ENCODE data around the gene FNBP1. TPM values are rescaled to one million over a fixed set of nuclear protein-coding genes. Genes with fewer than 3 reads are reported as not detected.
"Not testable (repeated sequence)": the region's sequence is repeated elsewhere in the genome, so short reads cannot be mapped to it uniquely, and the experiment has no call there.

Gene FNBP1
- total RNA-seq, 4 donors from 2014 or later: 29.7 to 62.3 (median 40.0) TPM

GRCh38 chr9:130023144-130023787 lies 19.7 kb downstream of the FNBP1 start:
- 59 to 60% methylated on average over 7 of the region's 7 CpGs for WGBS, 2 donors
- H3K4me3 ChIP-seq (ENCODE audit: low read depth, poor library complexity, severe bottlenecking): no peak overlapping the region
- intact Hi-C loops (cut with DNase I; ENCODE audit: low total_unique reads): no loop called here
- TF ChIP-seq, protein P1, sequence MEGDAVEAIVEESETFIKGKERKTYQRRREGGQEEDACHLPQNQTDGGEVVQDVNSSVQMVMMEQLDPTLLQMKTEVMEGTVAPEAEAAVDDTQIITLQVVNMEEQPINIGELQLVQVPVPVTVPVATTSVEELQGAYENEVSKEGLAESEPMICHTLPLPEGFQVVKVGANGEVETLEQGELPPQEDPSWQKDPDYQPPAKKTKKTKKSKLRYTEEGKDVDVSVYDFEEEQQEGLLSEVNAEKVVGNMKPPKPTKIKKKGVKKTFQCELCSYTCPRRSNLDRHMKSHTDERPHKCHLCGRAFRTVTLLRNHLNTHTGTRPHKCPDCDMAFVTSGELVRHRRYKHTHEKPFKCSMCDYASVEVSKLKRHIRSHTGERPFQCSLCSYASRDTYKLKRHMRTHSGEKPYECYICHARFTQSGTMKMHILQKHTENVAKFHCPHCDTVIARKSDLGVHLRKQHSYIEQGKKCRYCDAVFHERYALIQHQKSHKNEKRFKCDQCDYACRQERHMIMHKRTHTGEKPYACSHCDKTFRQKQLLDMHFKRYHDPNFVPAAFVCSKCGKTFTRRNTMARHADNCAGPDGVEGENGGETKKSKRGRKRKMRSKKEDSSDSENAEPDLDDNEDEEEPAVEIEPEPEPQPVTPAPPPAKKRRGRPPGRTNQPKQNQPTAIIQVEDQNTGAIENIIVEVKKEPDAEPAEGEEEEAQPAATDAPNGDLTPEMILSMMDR (IDR thresholded peaks at IDR 0.05): no peak
- TF ChIP-seq POLR2A (IDR thresholded peaks at IDR 0.05): no peak
- DNase-seq (ENCODE audit: low spot score in 2 of 2): no peak

DNA sequence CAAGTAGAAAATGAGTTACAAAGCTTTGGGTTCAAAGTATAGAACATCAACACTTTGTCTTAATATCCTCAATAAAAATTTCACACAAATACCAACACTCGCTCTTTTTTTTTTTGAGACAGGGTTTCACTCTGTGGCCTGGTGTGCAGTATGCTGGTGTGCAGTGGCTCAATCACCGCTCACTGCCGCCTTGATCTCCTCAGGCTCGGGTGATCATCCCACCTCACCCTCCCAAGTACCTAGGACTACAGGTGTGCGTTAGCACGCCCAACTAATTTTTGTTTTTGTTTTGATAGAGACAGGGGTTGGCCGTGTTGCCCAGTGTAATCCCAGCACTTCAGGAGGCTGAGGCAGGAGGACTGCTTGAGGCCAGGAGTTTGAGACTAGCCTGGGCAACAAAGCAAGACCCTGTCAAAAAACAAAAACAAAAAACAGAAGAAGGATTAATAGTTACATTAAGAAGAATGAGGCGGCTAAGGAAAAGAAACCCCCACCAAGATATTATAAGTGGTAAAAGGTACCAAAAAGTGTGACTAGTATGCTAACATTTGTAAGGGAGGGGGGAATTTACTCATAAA lies 20.3 kb downstream of the FNBP1 start:
- H3K4me3 ChIP-seq (ENCODE audit: low read depth, poor library complexity, severe bottlenecking): no peak overlapping the region
- intact Hi-C loops (cut with DNase I; ENCODE audit: low total_unique reads): no loop called here
- DNase-seq (ENCODE audit: low spot score in 2 of 2): no peak
- TF ChIP-seq, protein P1 (IDR thresholded peaks at IDR 0.05): no peak
- TF ChIP-seq POLR2A (IDR thresholded peaks at IDR 0.05): no peak
- WGBS, 2 donors: 83 to 84% methylated on average over 8 of the region's 8 CpGs

DNA sequence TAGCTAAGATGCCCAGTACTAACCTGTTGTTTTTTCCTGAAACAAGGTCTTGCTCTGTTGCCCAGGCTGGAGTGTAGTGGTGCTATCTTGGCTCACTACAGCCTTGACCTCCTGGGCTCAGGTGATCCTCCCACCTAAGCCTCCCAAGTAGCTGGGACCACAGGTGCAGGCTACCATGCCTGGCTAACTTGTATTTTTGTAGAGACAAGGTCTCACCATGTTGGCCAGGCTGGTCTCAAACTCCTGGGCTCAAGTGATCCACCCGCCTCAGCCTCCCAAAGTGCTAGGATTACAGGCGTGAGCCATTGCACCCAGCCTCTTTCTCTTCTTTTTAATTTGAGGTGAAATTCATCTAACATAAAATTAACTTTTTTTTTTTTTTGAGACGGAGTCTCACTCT lies 21.1 kb downstream of the FNBP1 start:
- intact Hi-C loops (cut with DNase I; ENCODE audit: low total_unique reads); H3K4me3 ChIP-seq (ENCODE audit: low read depth, poor library complexity, severe bottlenecking); DNase-seq (ENCODE audit: low spot score in 2 of 2): not testable (repeated sequence)
- WGBS, 2 donors: 91 to 95% methylated on average over 3 of the region's 3 CpGs

- TF ChIP-seq POLR2A (IDR thresholded peaks at IDR 0.05): no peak
- TF ChIP-seq, protein P1 (IDR thresholded peaks at IDR 0.05): no peak
- intact Hi-C loops (cut with DNase I; ENCODE audit: low total_unique reads): no loop called here
- no peak overlapping the region for H3K4me3 ChIP-seq (ENCODE audit: low read depth, poor library complexity, severe bottlenecking)
- 65 to 72% methylated on average over 2 of the region's 2 CpGs for WGBS, 2 donors
- DNase-seq (ENCODE audit: low spot score in 2 of 2): no peak
These were observed 21.9 kb downstream of the FNBP1 start for GRCh38 chr9:130021123-130021522.

DNA sequence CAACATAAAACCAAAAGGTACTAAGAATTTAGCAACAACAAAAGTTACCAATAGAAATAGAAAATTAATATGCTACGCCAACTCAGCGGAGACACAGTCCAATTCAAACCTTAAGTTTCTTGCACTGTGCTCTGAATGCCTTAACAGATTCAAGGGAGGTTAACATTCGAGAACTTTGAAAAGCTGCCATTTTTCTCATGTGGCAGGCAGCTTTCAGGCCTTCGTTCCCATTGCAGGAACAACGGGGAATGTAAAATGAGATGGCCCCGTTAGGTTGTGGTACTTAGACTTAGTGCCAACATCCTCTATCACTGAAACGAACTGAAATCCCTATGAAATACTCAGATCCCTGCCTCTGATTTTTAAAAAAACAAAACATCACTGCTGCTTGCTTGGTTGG lies 22.4 kb downstream of the FNBP1 start:
- intact Hi-C loops (cut with DNase I; ENCODE audit: low total_unique reads): no loop called here
- no peak for DNase-seq (ENCODE audit: low spot score in 2 of 2)
- 52 to 56% methylated on average over 7 of the region's 7 CpGs for WGBS, 2 donors
- no peak for TF ChIP-seq POLR2A (IDR thresholded peaks at IDR 0.05)
- TF ChIP-seq, protein P1 (IDR thresholded peaks at IDR 0.05): no peak
- no peak overlapping the region for H3K4me3 ChIP-seq (ENCODE audit: low read depth, poor library complexity, severe bottlenecking)

GRCh38 chr9:130018265-130018664 lies 24.7 kb downstream of the FNBP1 start:
- DNase-seq (ENCODE audit: low spot score in 2 of 2): no peak
- TF ChIP-seq, protein P1 (IDR thresholded peaks at IDR 0.05): no peak
- TF ChIP-seq POLR2A (IDR thresholded peaks at IDR 0.05): no peak
- intact Hi-C loops (cut with DNase I; ENCODE audit: low total_unique reads): no loop called here
- no peak overlapping the region for H3K4me3 ChIP-seq (ENCODE audit: low read depth, poor library complexity, severe bottlenecking)
- 87 to 88% methylated on average over 4 of the region's 4 CpGs for WGBS, 2 donors

DNA sequence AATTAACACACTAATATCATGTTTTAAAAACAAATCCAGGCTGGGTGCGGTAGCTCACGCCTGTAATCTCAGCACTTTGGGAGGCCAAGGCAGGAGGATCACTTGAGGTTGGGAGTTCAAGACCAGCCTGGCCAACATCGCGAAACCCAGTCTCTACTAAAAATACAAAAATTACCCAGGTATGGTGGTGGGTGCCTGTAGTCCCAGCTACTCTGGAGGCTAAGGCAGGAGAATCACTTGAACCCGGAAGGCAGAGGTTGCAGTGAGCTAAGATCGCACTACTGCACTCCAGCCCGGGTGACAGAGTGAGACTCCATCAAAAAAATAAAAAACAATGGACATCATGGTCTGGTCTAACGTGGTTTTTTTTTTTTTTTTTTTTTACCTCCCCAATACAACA lies 25.5 kb downstream of the FNBP1 start:
- DNase-seq (ENCODE audit: low spot score in 2 of 2); H3K4me3 ChIP-seq (ENCODE audit: low read depth, poor library complexity, severe bottlenecking); intact Hi-C loops (cut with DNase I; ENCODE audit: low total_unique reads): not testable (repeated sequence)
- WGBS, 2 donors: 93% methylated on average over 8 of the region's 8 CpGs

Data from lower leg skin (tissue), 4 donors.